ENCODE measurements around the gene ORMDL3.

DNA sequence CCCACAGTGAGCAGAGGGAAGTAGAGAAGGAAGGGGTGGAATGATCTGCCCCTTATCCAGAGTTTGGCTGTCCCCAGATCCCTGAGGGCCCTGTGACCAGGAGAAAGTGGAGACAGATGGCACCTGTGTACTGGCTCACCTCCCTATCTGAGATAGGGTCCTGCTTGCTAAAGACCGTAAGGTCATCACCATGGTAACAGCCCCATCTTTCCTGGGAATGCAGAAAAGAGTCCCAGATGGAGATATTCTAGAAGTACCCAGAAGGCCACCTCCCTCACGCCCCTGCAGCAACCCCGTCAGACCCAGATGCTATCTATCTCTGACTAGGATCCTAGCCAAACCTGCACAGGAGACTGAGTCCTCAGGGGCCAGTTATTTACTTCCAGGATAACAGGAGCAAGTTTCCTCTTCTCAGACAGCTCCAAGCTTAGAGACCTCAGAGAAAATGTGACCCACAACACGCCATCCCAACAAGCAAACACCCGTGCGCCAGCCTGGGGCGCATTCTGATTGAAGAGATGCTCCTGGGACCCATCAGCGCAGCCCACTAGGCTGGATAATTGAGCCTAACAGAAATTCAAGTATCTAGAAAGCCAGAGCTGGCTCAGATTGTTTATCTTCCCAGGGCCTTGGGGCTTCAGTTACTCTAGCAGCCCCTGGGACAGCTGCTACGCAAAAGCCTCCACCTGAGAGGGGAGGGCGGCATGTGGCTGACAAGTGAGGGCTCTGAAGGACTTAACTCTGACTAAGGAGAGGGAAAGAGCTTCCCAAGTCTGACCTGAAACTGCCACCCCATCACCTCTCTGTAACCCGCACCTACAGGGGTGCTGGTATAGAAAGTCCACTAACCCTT is 1.9 kb downstream of the ORMDL3 start:
- TF ChIP-seq, protein P1, sequence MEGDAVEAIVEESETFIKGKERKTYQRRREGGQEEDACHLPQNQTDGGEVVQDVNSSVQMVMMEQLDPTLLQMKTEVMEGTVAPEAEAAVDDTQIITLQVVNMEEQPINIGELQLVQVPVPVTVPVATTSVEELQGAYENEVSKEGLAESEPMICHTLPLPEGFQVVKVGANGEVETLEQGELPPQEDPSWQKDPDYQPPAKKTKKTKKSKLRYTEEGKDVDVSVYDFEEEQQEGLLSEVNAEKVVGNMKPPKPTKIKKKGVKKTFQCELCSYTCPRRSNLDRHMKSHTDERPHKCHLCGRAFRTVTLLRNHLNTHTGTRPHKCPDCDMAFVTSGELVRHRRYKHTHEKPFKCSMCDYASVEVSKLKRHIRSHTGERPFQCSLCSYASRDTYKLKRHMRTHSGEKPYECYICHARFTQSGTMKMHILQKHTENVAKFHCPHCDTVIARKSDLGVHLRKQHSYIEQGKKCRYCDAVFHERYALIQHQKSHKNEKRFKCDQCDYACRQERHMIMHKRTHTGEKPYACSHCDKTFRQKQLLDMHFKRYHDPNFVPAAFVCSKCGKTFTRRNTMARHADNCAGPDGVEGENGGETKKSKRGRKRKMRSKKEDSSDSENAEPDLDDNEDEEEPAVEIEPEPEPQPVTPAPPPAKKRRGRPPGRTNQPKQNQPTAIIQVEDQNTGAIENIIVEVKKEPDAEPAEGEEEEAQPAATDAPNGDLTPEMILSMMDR (IDR thresholded peaks at IDR 0.05; ENCODE audit: insufficient read depth, low read length): no peak
- no peak for TF ChIP-seq SPI1 (IDR thresholded peaks at IDR 0.05; ENCODE audit: borderline replicate concordance, low read depth)
- TF ChIP-seq, protein P2, sequence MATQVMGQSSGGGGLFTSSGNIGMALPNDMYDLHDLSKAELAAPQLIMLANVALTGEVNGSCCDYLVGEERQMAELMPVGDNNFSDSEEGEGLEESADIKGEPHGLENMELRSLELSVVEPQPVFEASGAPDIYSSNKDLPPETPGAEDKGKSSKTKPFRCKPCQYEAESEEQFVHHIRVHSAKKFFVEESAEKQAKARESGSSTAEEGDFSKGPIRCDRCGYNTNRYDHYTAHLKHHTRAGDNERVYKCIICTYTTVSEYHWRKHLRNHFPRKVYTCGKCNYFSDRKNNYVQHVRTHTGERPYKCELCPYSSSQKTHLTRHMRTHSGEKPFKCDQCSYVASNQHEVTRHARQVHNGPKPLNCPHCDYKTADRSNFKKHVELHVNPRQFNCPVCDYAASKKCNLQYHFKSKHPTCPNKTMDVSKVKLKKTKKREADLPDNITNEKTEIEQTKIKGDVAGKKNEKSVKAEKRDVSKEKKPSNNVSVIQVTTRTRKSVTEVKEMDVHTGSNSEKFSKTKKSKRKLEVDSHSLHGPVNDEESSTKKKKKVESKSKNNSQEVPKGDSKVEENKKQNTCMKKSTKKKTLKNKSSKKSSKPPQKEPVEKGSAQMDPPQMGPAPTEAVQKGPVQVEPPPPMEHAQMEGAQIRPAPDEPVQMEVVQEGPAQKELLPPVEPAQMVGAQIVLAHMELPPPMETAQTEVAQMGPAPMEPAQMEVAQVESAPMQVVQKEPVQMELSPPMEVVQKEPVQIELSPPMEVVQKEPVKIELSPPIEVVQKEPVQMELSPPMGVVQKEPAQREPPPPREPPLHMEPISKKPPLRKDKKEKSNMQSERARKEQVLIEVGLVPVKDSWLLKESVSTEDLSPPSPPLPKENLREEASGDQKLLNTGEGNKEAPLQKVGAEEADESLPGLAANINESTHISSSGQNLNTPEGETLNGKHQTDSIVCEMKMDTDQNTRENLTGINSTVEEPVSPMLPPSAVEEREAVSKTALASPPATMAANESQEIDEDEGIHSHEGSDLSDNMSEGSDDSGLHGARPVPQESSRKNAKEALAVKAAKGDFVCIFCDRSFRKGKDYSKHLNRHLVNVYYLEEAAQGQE (IDR thresholded peaks at IDR 0.05; ENCODE audit: insufficient replicate concordance, low read depth): no peak

All from HL-60 (cell line).